Keratinocyte (primary cell): ENCODE data around the gene PDIA3. TPM values are rescaled to one million over a fixed set of nuclear protein-coding genes. Genes with fewer than 3 reads are reported as not detected.
"Not testable (repeated sequence)": the region's sequence is repeated elsewhere in the genome, so short reads cannot be mapped to it uniquely, and the experiment has no call there.

Experiments
- DNase-seq: peaks from one replicate; pipeline ENCODE4 v3.0.0-alpha.2; 2011; ENCODE audit warnings: low read depth, missing footprints, low spot score
- FAIRE-seq: peaks from 2 replicates; lab custom pipeline; 2011; peaks lifted over from hg19 to GRCh38; lab: Jason Lieb, UNC
- H2AFZ ChIP-seq: 2 replicates; pipeline ENCODE4 v1.6.0; 2012; ENCODE audit warnings: low read length, control low read depth, inconsistent platforms; ENCODE audit not compliant: control insufficient read depth
- H3K27ac ChIP-seq: 2 replicates; pipeline ENCODE4 v1.5.1; 2011; ENCODE audit warnings: low read length; ENCODE audit not compliant: control insufficient read depth, insufficient read depth
- H3K27me3 ChIP-seq: 3 replicates; pipeline ENCODE4 v1.6.0; 2011; ENCODE audit warnings: low read length; ENCODE audit not compliant: control insufficient read depth, insufficient read depth; ENCODE audit errors: extremely low read depth
- H3K36me3 ChIP-seq, 2 experiments: 2 replicates in 1 of 2; 3 replicates in 1 of 2; pipeline ENCODE4 v1.5.1; 2011; ENCODE audit warnings: low read length in 2 of 2, mild to moderate bottlenecking in 1 of 2; ENCODE audit not compliant: control insufficient read depth in 2 of 2, insufficient read depth in 2 of 2; ENCODE audit errors: extremely low read depth in 1 of 2
- H3K4me1 ChIP-seq: 3 replicates; pipeline ENCODE4 v1.5.1; 2011; ENCODE audit warnings: low read length; ENCODE audit not compliant: control insufficient read depth, insufficient read depth; ENCODE audit errors: extremely low read depth
- H3K4me2 ChIP-seq: 3 replicates; pipeline ENCODE4 v1.6.0; 2011; ENCODE audit warnings: low read depth, low read length; ENCODE audit not compliant: control insufficient read depth, insufficient read depth; ENCODE audit errors: extremely low read depth
- H3K4me3 ChIP-seq, 3 experiments: fragments of 200-600 bp in 1 of 3; sonication (generic) in 1 of 3; 2 replicates in 2 of 3; 3 replicates in 1 of 3; pipeline ENCODE4 v1.5.1; 2011 to 2016; ENCODE audit warnings: low read length in 3 of 3, mild to moderate bottlenecking in 3 of 3, control low read depth in 2 of 3, inconsistent platforms in 1 of 3, low read depth in 1 of 3, mixed read lengths in 1 of 3, mixed run types in 1 of 3, moderate library complexity in 1 of 3; ENCODE audit not compliant: control insufficient read depth in 2 of 3, insufficient read depth in 2 of 3; ENCODE audit errors: extremely low read depth in 1 of 3
- H3K79me2 ChIP-seq: 2 replicates; pipeline ENCODE4 v1.6.0; 2012; ENCODE audit warnings: low read length; ENCODE audit not compliant: control insufficient read depth, insufficient read depth
- H3K9ac ChIP-seq: 3 replicates; pipeline ENCODE4 v1.6.0; 2011; ENCODE audit warnings: low read length; ENCODE audit not compliant: control insufficient read depth, insufficient read depth; ENCODE audit errors: extremely low read depth
- H3K9me1 ChIP-seq: 3 replicates; pipeline ENCODE4 v1.6.0; 2011; ENCODE audit warnings: low read length; ENCODE audit not compliant: control insufficient read depth, insufficient read depth; ENCODE audit errors: extremely low read depth
- H3K9me3 ChIP-seq: 2 replicates; pipeline ENCODE4 v1.5.1; 2012; ENCODE audit warnings: low read depth, low read length; ENCODE audit not compliant: control insufficient read depth
- H4K20me1 ChIP-seq: 3 replicates; pipeline ENCODE4 v1.6.0; 2011; ENCODE audit warnings: low read length; ENCODE audit not compliant: control insufficient read depth, insufficient read depth; ENCODE audit errors: extremely low read depth
- EZH2 ChIP-seq: IDR thresholded peaks from one replicate; pipeline ENCODE4 v1.6.1; 2012; ENCODE audit warnings: inconsistent platforms, mild to moderate bottlenecking, low read length, moderate library complexity
- dilution Hi-C: fragments of 300-500 bp; cut with MboI; formaldehyde crosslinking; loops from one replicate; pipeline ENCODE4 v1.7.0; 2020; ENCODE audit warnings: low sequenced_read_pairs; ENCODE audit not compliant: extremely low pct_ligation_motif_present
- polyA plus RNA-seq, 5 experiments: library from polyadenylated mRNA; depleted of rRNA in 3 of 5; stranded (reverse) in 3 of 5; stranded (forward) in 1 of 5; unstranded in 1 of 5; fragments of >200 nt; gene quantifications; 1 replicate in 1 of 5; 2 replicates in 3 of 5; 3 replicates in 1 of 5; pipeline versions ENCODE4 v1.2.1 to v1.2.3, GENCODE V29; 2011 to 2012; ENCODE audit warnings: missing spikeins in 2 of 5, low read depth in 1 of 5, low replicate concordance in 1 of 5
- TF ChIP-seq, protein P1 (sequence below), 3 experiments: IDR thresholded peaks in 1 of 3; conservative IDR thresholded peaks in 1 of 3; optimal IDR thresholded peaks in 1 of 3; 2 replicates in 2 of 3; 3 replicates in 1 of 3; pipeline versions ENCODE3 to v1.5.1; 2011; ENCODE audit warnings: low read length in 3 of 3, mild to moderate bottlenecking in 3 of 3, moderate library complexity in 2 of 3, control low read depth in 1 of 3, inconsistent platforms in 1 of 3; ENCODE audit not compliant: insufficient read depth in 2 of 3; ENCODE audit errors: extremely low read depth in 1 of 3

Gene PDIA3
- polyA plus RNA-seq, 1 donor (not counting 4 experiments of a cell fraction or from before 2014, with no cell fraction given): 338 TPM

DNA sequence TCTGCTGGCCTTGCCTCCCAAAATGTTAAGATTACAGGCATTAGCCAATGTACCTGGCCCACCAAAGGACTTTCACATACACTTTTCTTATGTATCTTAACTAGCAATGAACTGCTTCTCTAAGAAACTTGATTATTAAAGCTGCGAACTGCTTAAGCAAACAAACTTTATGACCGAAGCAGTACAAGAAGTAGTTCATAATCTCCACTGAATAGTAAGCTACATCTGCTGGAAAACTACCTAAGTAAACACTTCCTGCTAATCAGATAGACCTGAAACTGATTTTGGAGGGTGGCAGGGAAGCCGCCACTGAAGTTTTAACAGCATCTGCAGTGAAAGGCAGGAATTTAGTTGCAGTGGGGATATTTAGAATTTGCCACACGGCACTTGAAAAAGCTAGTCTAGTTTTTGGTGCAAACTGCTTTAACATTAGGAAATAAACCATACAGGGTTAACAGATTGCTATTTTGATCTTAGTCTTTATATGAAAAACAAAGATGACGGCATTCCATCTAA is 62.3 kb downstream of the PDIA3 start:
- no peak overlapping the region for H3K4me2 ChIP-seq
- H3K9me1 ChIP-seq: no peaks in the 10 kb centered on the region
- H3K27ac ChIP-seq: no peak overlapping the region
- no peak for DNase-seq
- H3K79me2 ChIP-seq: no peaks in the 10 kb centered on the region
- no peak overlapping the region for H3K4me3 ChIP-seq
- H3K9ac ChIP-seq: no peak overlapping the region
- no peaks in the 10 kb centered on the region for H3K4me1 ChIP-seq
- TF ChIP-seq, protein P1, sequence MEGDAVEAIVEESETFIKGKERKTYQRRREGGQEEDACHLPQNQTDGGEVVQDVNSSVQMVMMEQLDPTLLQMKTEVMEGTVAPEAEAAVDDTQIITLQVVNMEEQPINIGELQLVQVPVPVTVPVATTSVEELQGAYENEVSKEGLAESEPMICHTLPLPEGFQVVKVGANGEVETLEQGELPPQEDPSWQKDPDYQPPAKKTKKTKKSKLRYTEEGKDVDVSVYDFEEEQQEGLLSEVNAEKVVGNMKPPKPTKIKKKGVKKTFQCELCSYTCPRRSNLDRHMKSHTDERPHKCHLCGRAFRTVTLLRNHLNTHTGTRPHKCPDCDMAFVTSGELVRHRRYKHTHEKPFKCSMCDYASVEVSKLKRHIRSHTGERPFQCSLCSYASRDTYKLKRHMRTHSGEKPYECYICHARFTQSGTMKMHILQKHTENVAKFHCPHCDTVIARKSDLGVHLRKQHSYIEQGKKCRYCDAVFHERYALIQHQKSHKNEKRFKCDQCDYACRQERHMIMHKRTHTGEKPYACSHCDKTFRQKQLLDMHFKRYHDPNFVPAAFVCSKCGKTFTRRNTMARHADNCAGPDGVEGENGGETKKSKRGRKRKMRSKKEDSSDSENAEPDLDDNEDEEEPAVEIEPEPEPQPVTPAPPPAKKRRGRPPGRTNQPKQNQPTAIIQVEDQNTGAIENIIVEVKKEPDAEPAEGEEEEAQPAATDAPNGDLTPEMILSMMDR (optimal IDR thresholded peaks at IDR 0.05 in 1 of 3, IDR thresholded peaks at IDR 0.05 in 1 of 3, conservative IDR thresholded peaks at IDR 0.05 in 1 of 3; ENCODE audit: extremely low read depth in 1 of 3, insufficient read depth in 2 of 3, low read length in 3 of 3): no peak
- no peak for TF ChIP-seq EZH2
- H2AFZ ChIP-seq: no peak overlapping the region
- dilution Hi-C loops: no loop called here
- no peaks in the 10 kb centered on the region for H3K27me3 ChIP-seq
- H4K20me1 ChIP-seq: no peaks in the 10 kb centered on the region
- no peak for FAIRE-seq
- no peaks in the 10 kb centered on the region for H3K9me3 ChIP-seq
- H3K36me3 ChIP-seq: peaks cover 23 to 35% of the 10 kb centered on the region in 2 experiments

DNA sequence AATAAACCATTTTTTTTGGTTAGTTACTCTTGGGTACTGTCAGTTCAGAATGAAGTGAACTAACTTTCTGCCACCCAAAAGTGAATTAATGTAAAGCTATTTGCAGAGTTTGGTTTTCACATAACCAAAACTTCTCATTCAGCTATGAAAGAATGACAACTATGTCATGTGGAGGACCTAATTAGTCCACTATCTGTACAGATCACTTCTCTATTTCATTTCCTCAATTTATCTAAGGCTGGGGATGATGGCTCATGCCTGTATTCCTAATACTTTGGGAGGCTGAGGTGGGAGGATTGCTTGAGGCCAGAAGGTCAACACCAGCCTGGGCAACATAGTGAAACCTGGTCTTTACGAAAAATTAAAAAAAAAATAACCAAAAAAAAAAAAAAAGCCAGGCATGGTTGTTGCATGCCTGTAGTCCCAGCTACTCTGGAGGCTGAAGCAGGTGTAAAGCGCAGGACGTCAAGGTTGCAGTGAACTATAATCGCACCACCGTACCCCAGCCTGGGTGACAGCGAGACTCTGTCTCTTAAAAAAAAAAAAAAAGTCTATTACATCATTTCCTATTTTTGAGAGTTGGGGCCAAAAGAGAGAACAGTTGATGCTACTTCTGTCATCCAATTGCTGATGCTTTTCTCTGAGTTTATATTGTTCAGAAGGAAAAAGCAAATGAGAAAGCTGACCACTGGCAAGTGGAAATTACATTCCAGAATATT is 62.9 kb downstream of the PDIA3 start:
- Histone ChIP-seq H3K9me1 (no peaks in the 10 kb centered on the region), H2AFZ (no peak overlapping the region), H3K36me3 (peaks cover 25 to 37% of the 10 kb centered on the region in 2 experiments), H3K27me3 (no peaks in the 10 kb centered on the region), H3K9ac (no peak overlapping the region), H3K4me2 (no peak overlapping the region), H3K9me3 (no peaks in the 10 kb centered on the region), H3K4me3 (no peak overlapping the region), H4K20me1 (no peaks in the 10 kb centered on the region), H3K4me1 (no peaks in the 10 kb centered on the region), H3K27ac (no peak overlapping the region), H3K79me2 (no peaks in the 10 kb centered on the region)
- dilution Hi-C loops: no loop called here
- no peak for TF ChIP-seq EZH2
- TF ChIP-seq, protein P1 (optimal IDR thresholded peaks at IDR 0.05 in 1 of 3, IDR thresholded peaks at IDR 0.05 in 1 of 3, conservative IDR thresholded peaks at IDR 0.05 in 1 of 3; ENCODE audit: extremely low read depth in 1 of 3, insufficient read depth in 2 of 3, low read length in 3 of 3): no peak
- FAIRE-seq (no peak), DNase-seq (no peak)

GRCh38 chr15:43815064-43815463 is 68.8 kb downstream of the PDIA3 start:
- H3K9me3 ChIP-seq, H4K20me1 ChIP-seq, H2AFZ ChIP-seq, H3K4me2 ChIP-seq, DNase-seq, FAIRE-seq, dilution Hi-C loops, H3K27ac ChIP-seq, H3K4me1 ChIP-seq, H3K4me3 ChIP-seq, H3K9me1 ChIP-seq, H3K27me3 ChIP-seq, H3K9ac ChIP-seq: not testable (repeated sequence)
- peaks cover 22% of the 10 kb centered on the region for H3K79me2 ChIP-seq
- H3K36me3 ChIP-seq: peaks cover 15 to 41% of the 10 kb centered on the region in 2 experiments
